H9 (cell line): Measurements from ENCODE around the gene SYNJ1. TPM values are rescaled to one million over a fixed set of nuclear protein-coding genes. Genes with fewer than 3 reads are reported as not detected.

Experiments
- DNase-seq: peaks from one replicate; pipeline ENCODE4 v3.0.0-alpha.2; 2017
- H2AFZ ChIP-seq: one replicate; pipeline ENCODE4 v1.6.1; 2013; ENCODE audit warnings: mild to moderate bottlenecking, low read length, control low read depth, moderate library complexity
- H2AK5ac ChIP-seq: 2 replicates; pipeline ENCODE4 v1.6.1; 2013; ENCODE audit warnings: low read length, control low read depth, mixed read lengths; ENCODE audit not compliant: insufficient read length
- H2BK120ac ChIP-seq: one replicate; pipeline ENCODE4 v1.6.1; 2013; ENCODE audit warnings: low read depth, mild to moderate bottlenecking, low read length, control low read depth, inconsistent platforms; ENCODE audit not compliant: poor library complexity, severe bottlenecking
- H2BK12ac ChIP-seq: 2 replicates; pipeline ENCODE4 v1.6.1; 2013; ENCODE audit warnings: low read length, control low read depth, mixed read lengths, low read depth; ENCODE audit not compliant: insufficient read length
- H2BK15ac ChIP-seq: 2 replicates; pipeline ENCODE4 v1.6.1; 2013; ENCODE audit warnings: low read depth, low read length, control low read depth
- H2BK20ac ChIP-seq: one replicate; pipeline ENCODE4 v1.6.1; 2013; ENCODE audit warnings: low read depth, mild to moderate bottlenecking, low read length, control low read depth, inconsistent platforms; ENCODE audit not compliant: poor library complexity, severe bottlenecking
- H2BK5ac ChIP-seq: 2 replicates; pipeline ENCODE4 v1.6.1; 2013; ENCODE audit warnings: low read length, control low read depth, mixed read lengths; ENCODE audit not compliant: insufficient read length
- H3K14ac ChIP-seq: 2 replicates; pipeline ENCODE4 v1.6.1; 2013; ENCODE audit warnings: low read length, control low read depth; ENCODE audit not compliant: insufficient read depth
- H3K18ac ChIP-seq: 2 replicates; pipeline ENCODE4 v1.6.1; 2013; ENCODE audit warnings: low read depth, mild to moderate bottlenecking, mixed read lengths, low read length, control low read depth; ENCODE audit not compliant: insufficient read length
- H3K23ac ChIP-seq: 2 replicates; pipeline ENCODE4 v1.6.1; 2013; ENCODE audit warnings: low read length, control low read depth, mixed read lengths, low read depth; ENCODE audit not compliant: insufficient read length
- H3K23me2 ChIP-seq: 2 replicates; pipeline ENCODE4 v1.6.1; 2013; ENCODE audit warnings: low read depth, mild to moderate bottlenecking, mixed read lengths, low read length, control low read depth; ENCODE audit not compliant: insufficient read length, poor library complexity, severe bottlenecking
- H3K27ac ChIP-seq: 2 replicates; pipeline ENCODE4 v1.5.1; 2013; ENCODE audit warnings: low read length, control low read depth, mixed read lengths, low read depth; ENCODE audit not compliant: insufficient read length
- H3K27me3 ChIP-seq: 2 replicates; pipeline ENCODE4 v1.6.1; 2013; ENCODE audit warnings: low read length, control low read depth, inconsistent platforms; ENCODE audit not compliant: insufficient read depth
- H3K4ac ChIP-seq: 2 replicates; pipeline ENCODE4 v1.6.1; 2013; ENCODE audit warnings: low read depth, mild to moderate bottlenecking, control low read depth, inconsistent platforms, low read length, moderate library complexity
- H3K4me1 ChIP-seq: 2 replicates; pipeline ENCODE4 v1.6.1; 2013; ENCODE audit warnings: low read length, control low read depth, inconsistent platforms; ENCODE audit not compliant: insufficient read depth
- H3K4me2 ChIP-seq: 2 replicates; pipeline ENCODE4 v1.6.1; 2013; ENCODE audit warnings: low read length, control low read depth, mixed read lengths; ENCODE audit not compliant: insufficient read length, insufficient read depth
- H3K56ac ChIP-seq: 2 replicates; pipeline ENCODE4 v1.6.1; 2013; ENCODE audit warnings: low read depth, mild to moderate bottlenecking, mixed read lengths, low read length, control low read depth; ENCODE audit not compliant: insufficient read length
- H3K79me1 ChIP-seq: 2 replicates; pipeline ENCODE4 v1.6.1; 2013; ENCODE audit warnings: low read depth, mild to moderate bottlenecking, moderate library complexity, low read length, control low read depth, inconsistent platforms; ENCODE audit not compliant: insufficient read depth, poor library complexity, severe bottlenecking
- H3K79me2 ChIP-seq: 2 replicates; pipeline ENCODE4 v1.6.1; 2013; ENCODE audit warnings: low read length, control low read depth, inconsistent platforms; ENCODE audit not compliant: insufficient read depth
- H3K9ac ChIP-seq: 2 replicates; pipeline ENCODE4 v1.6.1; 2013; ENCODE audit warnings: low read length, control low read depth, mixed read lengths; ENCODE audit not compliant: insufficient read length; ENCODE audit errors: extremely low read depth
- H3K9me3 ChIP-seq: one replicate; pipeline ENCODE4 v1.6.1; 2013; ENCODE audit warnings: low read depth, low read length, inconsistent platforms; ENCODE audit not compliant: control insufficient read depth
- H3T11ph ChIP-seq: one replicate; pipeline ENCODE4 v1.6.1; 2013; ENCODE audit warnings: mild to moderate bottlenecking, low read length, control low read depth, inconsistent platforms
- H4K20me1 ChIP-seq: one replicate; pipeline ENCODE4 v1.6.1; 2013; ENCODE audit not compliant: control insufficient read depth, insufficient read length, insufficient read depth
- H4K5ac ChIP-seq: 2 replicates; pipeline ENCODE4 v1.6.1; 2013; ENCODE audit warnings: low read depth, mild to moderate bottlenecking, mixed read lengths, low read length, control low read depth; ENCODE audit not compliant: insufficient read length
- H4K8ac ChIP-seq: replicated peaks from 2 replicates; pipeline ENCODE4 v1.6.1; 2013; ENCODE audit warnings: low read length, control low read depth, mixed read lengths, low read depth; ENCODE audit not compliant: insufficient read length
- H4K91ac ChIP-seq: 2 replicates; pipeline ENCODE4 v1.6.1; 2013; ENCODE audit warnings: low read depth, mild to moderate bottlenecking, moderate library complexity, mixed read lengths, low read length, control low read depth; ENCODE audit not compliant: insufficient read length
- H3K27ac Mint-ChIP-seq, 3 experiments: 2 replicates in 2 of 3; 3 replicates in 1 of 3; pipeline ENCODE4 v1.8.0; 2020 to 2021; ENCODE audit warnings: mixed read lengths in 3 of 3, mild to moderate bottlenecking in 1 of 3, moderate library complexity in 1 of 3
- H3K27me3 Mint-ChIP-seq: 2 replicates; pipeline ENCODE4 v1.8.0; 2021; ENCODE audit warnings: low read depth, mild to moderate bottlenecking, moderate library complexity, mixed read lengths
- H3K36me3 Mint-ChIP-seq, 3 experiments: 2 replicates in 2 of 3; 3 replicates in 1 of 3; pipeline ENCODE4 v1.8.0; 2020 to 2021; ENCODE audit warnings: low read depth in 3 of 3, mixed read lengths in 3 of 3; ENCODE audit not compliant: insufficient read depth in 1 of 3
- H3K4me1 Mint-ChIP-seq, 2 experiments: 2 replicates each; pipeline ENCODE4 v1.8.0; 2020; ENCODE audit warnings: mixed read lengths in 2 of 2
- H3K4me3 Mint-ChIP-seq, 2 experiments: 2 replicates in 1 of 2; 3 replicates in 1 of 2; pipeline ENCODE4 v1.8.0; 2020 to 2021; ENCODE audit warnings: mild to moderate bottlenecking in 2 of 2, mixed read lengths in 2 of 2, moderate library complexity in 1 of 2
- H3K9me3 Mint-ChIP-seq, 2 experiments: 2 replicates in 1 of 2; 3 replicates in 1 of 2; pipeline ENCODE4 v1.8.0; 2020; ENCODE audit warnings: mild to moderate bottlenecking in 2 of 2, mixed read lengths in 2 of 2, moderate library complexity in 1 of 2
- CTCF ChIP-seq: fragments of 200-600 bp; sonication (generic); conservative IDR thresholded peaks from 3 replicates; pipeline ENCODE4 v1.8.0; 2021; ENCODE audit warnings: antibody characterized with exemption, mild to moderate bottlenecking
- WGBS: extraction: QIAGEN DNeasy Blood & Tissue Kit; methylation state at CpG from one replicate; pipeline ENCODE4 v1.1.7; 2013; ENCODE audit warnings: missing lambda C conversion rate, low lambda C conversion rate, mixed read lengths; ENCODE audit not compliant: insufficient read length; ENCODE audit errors: extremely low coverage; 5-methylcytosine and 5-hydroxymethylcytosine counted together
- total RNA-seq: library from RNA; stranded (reverse); gene quantifications from 2 replicates; pipeline ENCODE4 v1.2.1, GENCODE V29; 2021

SYNJ1 gene
- total RNA-seq, 1 experiment from 2014 or later: 7.1 TPM

GRCh38 chr21:32585042-32585710, 142.6 kb downstream of the SYNJ1 start, which contains the start of gene TCP10L:
Gene TCP10L (minus strand): TSS chr21:32585523. CDS start chr21:32584304, 1,219 bp downstream.
- Histone ChIP-seq H2AK5ac (no peak within 1 kb of the TSS), H3K14ac (no peak within 1 kb of the TSS; the same call in 1 of the 2 replicates), H3K4me1 (no peaks in the 10 kb centered on the region), H3K27ac (no peak within 1 kb of the TSS), H4K8ac (no peak within 1 kb of the TSS), H4K20me1 (no peaks in the 10 kb centered on the region), H4K5ac (no peak within 1 kb of the TSS), H3K79me1 (no peaks in the 10 kb centered on the region), H3K18ac (no peak within 1 kb of the TSS), H3T11ph (no peak within 1 kb of the TSS), H3K4me2 (no peak within 1 kb of the TSS), H2BK12ac (no peak within 1 kb of the TSS), H3K4ac (no peak within 1 kb of the TSS), H2AFZ (no peak within 1 kb of the TSS), H2BK5ac (no peak within 1 kb of the TSS), H2BK15ac (no peak within 1 kb of the TSS), H4K91ac (no peak within 1 kb of the TSS), H3K27me3 (no peaks in the 10 kb centered on the region; the same call in 1 of the 2 replicates), H2BK20ac (no peak within 1 kb of the TSS), H3K23ac (no peak within 1 kb of the TSS), H2BK120ac (no peak within 1 kb of the TSS), H3K9me3 (no peaks in the 10 kb centered on the region), H3K56ac (no peak within 1 kb of the TSS), H3K79me2 (no peaks in the 10 kb centered on the region), H3K23me2 (no peaks in the 10 kb centered on the region), H3K9ac (no peak within 1 kb of the TSS)
- peak within 1 kb of the TSS in 1 of 3 experiments; percentile 74; a peak in 1 of 7 replicates for H3K27ac Mint-ChIP-seq
- H3K4me3 Mint-ChIP-seq: no peak within 1 kb of the TSS; a peak in 1 of 5 replicates
- no peak for DNase-seq
- H3K9me3 Mint-ChIP-seq: no peaks in the 10 kb centered on the region
- H3K27me3 Mint-ChIP-seq: peaks cover 2% of the 10 kb centered on the region; the same call in 1 of the 2 replicates
- no CpG with 5 or more reads among the region's 17 CpGs for WGBS
- TF ChIP-seq CTCF: no peak
- no peaks in the 10 kb centered on the region for H3K36me3 Mint-ChIP-seq
- peaks cover 3 to 5% of the 10 kb centered on the region in 2 experiments; a peak in 1 of 4 replicates for H3K4me1 Mint-ChIP-seq
